ENCODE results near the gene PRKG2. TPM values are rescaled to one million over a fixed set of nuclear protein-coding genes. Genes with fewer than 3 reads are reported as not detected.

The PRKG2 gene
- total and polyA plus RNA-seq, 12 donors = 0.16 to 0.55 (median 0.20) TPM; not detected in 6

DNA sequence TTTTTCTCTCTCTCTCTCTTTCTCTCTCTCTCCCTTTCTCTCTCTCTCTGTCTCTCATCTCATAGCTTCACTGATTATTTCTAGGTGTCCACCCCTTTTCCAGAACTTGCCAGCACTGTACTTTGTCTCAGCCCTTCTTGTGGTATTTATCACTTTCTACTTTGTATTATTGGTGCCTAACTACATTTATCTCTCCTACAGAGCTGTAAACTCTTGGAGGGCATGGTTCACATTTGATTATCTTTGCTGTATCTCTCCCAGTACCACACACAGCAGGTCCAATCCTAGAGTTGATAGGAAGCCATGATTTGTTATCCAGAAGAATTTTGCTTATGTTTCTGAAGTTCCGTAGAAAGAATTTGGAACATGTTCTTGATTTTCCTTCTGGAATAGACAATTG, 5.2 kb upstream of the PRKG2 start:
- no peak for DNase-seq
- no peak for TF ChIP-seq POLR2A (IDR thresholded peaks at IDR 0.05)
- TF ChIP-seq, protein P1, sequence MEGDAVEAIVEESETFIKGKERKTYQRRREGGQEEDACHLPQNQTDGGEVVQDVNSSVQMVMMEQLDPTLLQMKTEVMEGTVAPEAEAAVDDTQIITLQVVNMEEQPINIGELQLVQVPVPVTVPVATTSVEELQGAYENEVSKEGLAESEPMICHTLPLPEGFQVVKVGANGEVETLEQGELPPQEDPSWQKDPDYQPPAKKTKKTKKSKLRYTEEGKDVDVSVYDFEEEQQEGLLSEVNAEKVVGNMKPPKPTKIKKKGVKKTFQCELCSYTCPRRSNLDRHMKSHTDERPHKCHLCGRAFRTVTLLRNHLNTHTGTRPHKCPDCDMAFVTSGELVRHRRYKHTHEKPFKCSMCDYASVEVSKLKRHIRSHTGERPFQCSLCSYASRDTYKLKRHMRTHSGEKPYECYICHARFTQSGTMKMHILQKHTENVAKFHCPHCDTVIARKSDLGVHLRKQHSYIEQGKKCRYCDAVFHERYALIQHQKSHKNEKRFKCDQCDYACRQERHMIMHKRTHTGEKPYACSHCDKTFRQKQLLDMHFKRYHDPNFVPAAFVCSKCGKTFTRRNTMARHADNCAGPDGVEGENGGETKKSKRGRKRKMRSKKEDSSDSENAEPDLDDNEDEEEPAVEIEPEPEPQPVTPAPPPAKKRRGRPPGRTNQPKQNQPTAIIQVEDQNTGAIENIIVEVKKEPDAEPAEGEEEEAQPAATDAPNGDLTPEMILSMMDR (IDR thresholded peaks at IDR 0.05) = no peak
- H3K27me3 ChIP-seq = no peaks in the 10 kb centered on the region
- intact Hi-C loops (cut with DNase I) = no loop called here
- H3K36me3 ChIP-seq (replicated peaks in 1 of 2) = no peaks in the 10 kb centered on the region
- WGBS, 4 donors = 87 to 97% (median 95%) methylated on average over 1 of the region's 1 CpG
- no peaks in the 10 kb centered on the region for H3K9me3 ChIP-seq (replicated peaks in 1 of 3)
- H3K4me3 ChIP-seq = no peak overlapping the region
- no peak overlapping the region for H3K27ac ChIP-seq
- H3K4me1 ChIP-seq (replicated peaks in 1 of 2) = no peaks in the 10 kb centered on the region

DNA sequence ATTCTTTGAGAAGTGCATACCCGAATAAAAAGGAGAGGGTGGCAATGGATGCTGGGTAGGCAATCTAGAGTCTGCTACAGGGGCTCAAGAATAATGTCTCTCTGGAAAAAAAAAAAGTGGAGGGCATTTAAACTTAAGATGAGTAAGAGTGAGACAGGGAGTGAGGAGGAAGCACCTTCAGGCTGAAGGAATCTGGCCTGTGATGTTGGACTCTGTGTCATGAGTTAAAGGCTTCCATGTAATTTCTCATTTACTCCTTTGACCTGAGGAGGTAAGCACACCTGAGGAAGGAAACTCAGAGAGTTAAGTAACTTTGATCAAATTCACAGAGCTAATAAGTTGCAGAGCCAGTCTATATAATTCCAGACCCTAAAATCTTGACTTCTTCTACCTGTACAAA, 3.2 kb upstream of the PRKG2 start:
- no peak overlapping the region for H3K27ac ChIP-seq
- intact Hi-C loops (cut with DNase I) = no loop called here
- 65 to 78% (median 74%) methylated on average over 1 of the region's 1 CpG for WGBS, 4 donors
- no peaks in the 10 kb centered on the region for H3K36me3 ChIP-seq (replicated peaks in 1 of 2)
- H3K27me3 ChIP-seq = peaks cover 3% of the 10 kb centered on the region
- H3K4me3 ChIP-seq = no peak overlapping the region
- no peak for TF ChIP-seq POLR2A (IDR thresholded peaks at IDR 0.05)
- TF ChIP-seq, protein P1 (IDR thresholded peaks at IDR 0.05) = no peak
- no peaks in the 10 kb centered on the region for H3K4me1 ChIP-seq (replicated peaks in 1 of 2)
- no peak for DNase-seq
- no peaks in the 10 kb centered on the region for H3K9me3 ChIP-seq (replicated peaks in 1 of 3)

GRCh38 chr4:81217779-81218178, 2.8 kb upstream of the PRKG2 start:
- H3K4me1 ChIP-seq (replicated peaks in 1 of 2) = no peaks in the 10 kb centered on the region
- H3K27ac ChIP-seq = no peak overlapping the region
- intact Hi-C loops (cut with DNase I) = no loop called here
- no peaks in the 10 kb centered on the region for H3K9me3 ChIP-seq (replicated peaks in 1 of 3)
- DNase-seq = no peak
- 69 to 73% (median 70%) methylated on average over 3 of the region's 3 CpGs for WGBS, 4 donors
- H3K4me3 ChIP-seq = no peak overlapping the region
- TF ChIP-seq, protein P1 (IDR thresholded peaks at IDR 0.05) = no peak
- no peak for TF ChIP-seq POLR2A (IDR thresholded peaks at IDR 0.05)
- H3K27me3 ChIP-seq = peaks cover 7% of the 10 kb centered on the region
- H3K36me3 ChIP-seq (replicated peaks in 1 of 2) = no peaks in the 10 kb centered on the region

DNA sequence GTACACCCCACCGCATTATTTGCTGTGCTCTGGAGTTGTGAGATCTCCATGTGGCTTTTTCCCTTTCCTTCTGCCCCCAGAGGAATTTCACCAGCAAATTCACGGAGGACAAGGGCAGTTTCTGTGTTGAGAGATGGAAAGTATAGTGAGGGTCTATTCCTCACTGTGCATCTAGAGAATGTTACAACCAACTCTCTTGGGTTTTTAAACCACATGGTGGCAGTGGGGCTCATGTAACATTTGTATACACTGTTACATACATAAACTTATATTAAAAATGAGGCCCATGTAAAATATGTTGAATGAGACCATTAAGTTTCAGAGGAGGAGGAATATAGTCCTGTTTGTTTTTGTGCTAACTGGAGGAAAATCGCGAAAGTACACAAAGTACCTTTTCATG, 909 bp upstream of the PRKG2 start:
- DNase-seq = no peak
- no peaks in the 10 kb centered on the region for H3K9me3 ChIP-seq (replicated peaks in 1 of 3)
- no peaks in the 10 kb centered on the region for H3K4me1 ChIP-seq (replicated peaks in 1 of 2)
- no peak overlapping the region for H3K4me3 ChIP-seq
- TF ChIP-seq POLR2A (IDR thresholded peaks at IDR 0.05) = no peak
- TF ChIP-seq, protein P1 (IDR thresholded peaks at IDR 0.05) = no peak
- H3K27ac ChIP-seq = no peak overlapping the region
- intact Hi-C loops (cut with DNase I) = no loop called here
- H3K27me3 ChIP-seq = peaks cover 7% of the 10 kb centered on the region
- H3K36me3 ChIP-seq (replicated peaks in 1 of 2) = no peaks in the 10 kb centered on the region
- 47 to 53% (median 50%) methylated on average over 4 of the region's 4 CpGs for WGBS, 4 donors
